GM12878 (cell line): ENCODE results near the gene PHOSPHO1. TPM values are rescaled to one million over a fixed set of nuclear protein-coding genes. Genes with fewer than 3 reads are reported as not detected.

Experiments
- ATAC-seq: fragments of 200-7000 bp; cut with Tn5 transposase; 3 replicates; pipeline ENCODE4 v1.9.1; 2020; ENCODE audit warnings: mild to moderate bottlenecking, moderate library complexity
- BruUV-seq: library from RNA; stranded (reverse); fragments of 400-500 nt; replicated peaks from 2 replicates; lab custom pipeline; 2021; lab: Mats Ljungman, UMichigan
- CTCF ChIA-PET: fragments of 300-600 bp; sonication (Branson Sonifier 250); formaldehyde crosslinking; extraction: SDS; loops from one replicate; lab custom pipeline; 2021; ENCODE audit warnings: inconsistent platforms; lab: Yijun Ruan, JAX
- POLR2A ChIA-PET: fragments of 350-600 bp; formaldehyde crosslinking; extraction: SDS; loops from one replicate; lab custom pipeline; 2021; ENCODE audit warnings: inconsistent platforms; lab: Charles Lee
- RAD21 ChIA-PET: fragments of 300-600 bp; sonication (Branson Sonifier 250); formaldehyde crosslinking; loops from one replicate; lab custom pipeline; 2023; ENCODE audit warnings: antibody characterized with exemption; ENCODE audit not compliant: unreplicated experiment; lab: Charles Lee
- SMC1A ChIA-PET: fragments of 300-600 bp; sonication (Branson Sonifier 250); formaldehyde crosslinking; loops from one replicate; lab custom pipeline; 2023; ENCODE audit not compliant: unreplicated experiment, uncharacterized antibody; lab: Charles Lee
- DNase-seq: peaks from one replicate; pipeline ENCODE4 v3.0.0-alpha.2; 2011; ENCODE audit warnings: low read depth, low spot score
- FAIRE-seq: peaks from 3 replicates; lab custom pipeline; 2011; peaks lifted over from hg19 to GRCh38; lab: Jason Lieb, UNC
- H2AFZ ChIP-seq: 2 replicates; pipeline ENCODE4 v1.6.0; 2011; ENCODE audit warnings: low read depth, low read length, control low read depth; ENCODE audit not compliant: control insufficient read depth
- H3K27ac ChIP-seq: 2 replicates; pipeline ENCODE4 v1.5.1; 2011; ENCODE audit warnings: control low read depth; ENCODE audit not compliant: control insufficient read depth, insufficient read depth
- H3K27me3 ChIP-seq, 2 experiments: replicated peaks in 1 of 2; 2 replicates each; pipeline versions ENCODE4 v1.6.0 to v1.6.1; 2011; ENCODE audit warnings: low read length in 1 of 2; ENCODE audit not compliant: control insufficient read depth in 2 of 2, insufficient read depth in 2 of 2
- H3K36me3 ChIP-seq, 2 experiments: 2 replicates each; pipeline ENCODE4 v1.5.1; 2011; ENCODE audit warnings: low read length in 1 of 2; ENCODE audit not compliant: control insufficient read depth in 2 of 2, insufficient read depth in 2 of 2
- H3K4me1 ChIP-seq: 2 replicates; pipeline ENCODE4 v1.6.1; 2011; ENCODE audit warnings: mild to moderate bottlenecking, low read length, moderate library complexity, mixed read lengths; ENCODE audit not compliant: control insufficient read depth, insufficient read depth
- H3K4me2 ChIP-seq: 2 replicates; pipeline ENCODE4 v1.6.0; 2011; ENCODE audit warnings: control low read depth; ENCODE audit not compliant: control insufficient read depth, insufficient read depth
- H3K4me3 ChIP-seq: fragments of 200-600 bp; sonication (generic); 2 replicates; pipeline ENCODE4 v1.5.1; 2016
- H3K79me2 ChIP-seq: 2 replicates; pipeline ENCODE4 v1.6.0; 2011; ENCODE audit warnings: low read length; ENCODE audit not compliant: control insufficient read depth, insufficient read depth
- H3K9ac ChIP-seq: 2 replicates; pipeline ENCODE4 v1.8.0; 2011; ENCODE audit warnings: low read length, control low read depth, mixed read lengths; ENCODE audit not compliant: control insufficient read depth, insufficient read depth
- H3K9me3 ChIP-seq: replicated peaks from 3 replicates; pipeline ENCODE4 v1.5.1; 2011; ENCODE audit warnings: mild to moderate bottlenecking, low read length; ENCODE audit not compliant: control insufficient read depth, insufficient read depth
- H4K20me1 ChIP-seq: 2 replicates; pipeline ENCODE4 v1.6.0; 2011; ENCODE audit not compliant: control insufficient read depth, insufficient read depth
- CBFB ChIP-seq: IDR thresholded peaks from 2 replicates; pipeline ENCODE4 v1.6.1; 2016; ENCODE audit warnings: antibody characterized with exemption, low read depth
- CBX3 ChIP-seq: fragments of 200-600 bp; sonication (generic); IDR thresholded peaks from 2 replicates; pipeline ENCODE4 v1.6.1; 2016; ENCODE audit warnings: low read depth, borderline replicate concordance
- CREM ChIP-seq: IDR thresholded peaks from 2 replicates; pipeline ENCODE4 v1.6.1; 2014; ENCODE audit warnings: antibody characterized with exemption, low read depth
- FOS ChIP-seq: IDR thresholded peaks from 3 replicates; pipeline ENCODE4 v1.6.1; 2011; ENCODE audit warnings: borderline replicate concordance; ENCODE audit not compliant: insufficient read length; ENCODE audit errors: extremely low read depth
- IKZF2 ChIP-seq, 2 experiments: fragments of 450-650 bp; IDR thresholded peaks; 2 replicates each; pipeline ENCODE4 v1.6.1; 2017; ENCODE audit warnings: mild to moderate bottlenecking in 2 of 2, moderate library complexity in 2 of 2
- JUNB ChIP-seq: IDR thresholded peaks from 2 replicates; pipeline ENCODE4 v1.6.1; 2016; ENCODE audit warnings: antibody characterized with exemption, mild to moderate bottlenecking
- MTA3 ChIP-seq: IDR thresholded peaks from 2 replicates; pipeline ENCODE4 v1.6.1; 2012; ENCODE audit warnings: low read length, inconsistent platforms, borderline replicate concordance
- MYB ChIP-seq: fragments of 150-350 bp; IDR thresholded peaks from 2 replicates; pipeline ENCODE4 v1.6.1; 2014; ENCODE audit warnings: mild to moderate bottlenecking, low read depth, low read length, borderline replicate concordance
- NFIC ChIP-seq: IDR thresholded peaks from 2 replicates; pipeline ENCODE4 v1.6.1; 2012; ENCODE audit warnings: low read depth, mild to moderate bottlenecking, inconsistent platforms, low read length, moderate library complexity
- NRF1 ChIP-seq: conservative IDR thresholded peaks from 2 replicates; pipeline ENCODE4 v1.6.1; 2011; ENCODE audit warnings: mild to moderate bottlenecking, low read depth, low read length, improper control_type of control experiment
- PAX8 ChIP-seq: fragments of 450-650 bp; IDR thresholded peaks from 2 replicates; pipeline ENCODE4 v1.6.1; 2017; ENCODE audit warnings: mild to moderate bottlenecking, moderate library complexity
- POLR2A ChIP-seq: IDR thresholded peaks from 2 replicates; pipeline ENCODE4 v1.6.1; 2011; ENCODE audit warnings: low read depth, mild to moderate bottlenecking, low read length
- RAD21 ChIP-seq: IDR thresholded peaks from 2 replicates; pipeline ENCODE4 v1.6.1; 2011; ENCODE audit warnings: mild to moderate bottlenecking, low read depth, low read length, moderate library complexity; ENCODE audit not compliant: insufficient read depth
- RFX5 ChIP-seq: IDR thresholded peaks from 2 replicates; pipeline ENCODE4 v1.6.1; 2011; ENCODE audit warnings: low read depth, low read length, improper control_type of control experiment
- SIN3A ChIP-seq: IDR thresholded peaks from 2 replicates; pipeline ENCODE4 v1.6.1; 2012; ENCODE audit warnings: low read depth, low read length, improper control_type of control experiment
- SIX5 ChIP-seq: IDR thresholded peaks from 2 replicates; pipeline ENCODE4 v1.6.1; 2011; ENCODE audit warnings: mild to moderate bottlenecking, low read depth, low read length, moderate library complexity; ENCODE audit not compliant: severe bottlenecking
- SREBF1 ChIP-seq: IDR thresholded peaks from 2 replicates; pipeline ENCODE4 v1.6.1; 2012; ENCODE audit warnings: mild to moderate bottlenecking, low read length
- SREBF2 ChIP-seq: IDR thresholded peaks from 2 replicates; pipeline ENCODE4 v1.6.1; 2012; ENCODE audit warnings: mild to moderate bottlenecking, low read length
- STAT1 ChIP-seq: fragments of 450-650 bp; conservative IDR thresholded peaks from 2 replicates; pipeline ENCODE4 v1.6.1; 2014; ENCODE audit warnings: antibody characterized with exemption, mild to moderate bottlenecking
- TAF1 ChIP-seq: IDR thresholded peaks from 2 replicates; pipeline ENCODE4 v1.6.1; 2011; ENCODE audit warnings: mild to moderate bottlenecking, low read depth, low read length, borderline replicate concordance
- YBX1 ChIP-seq: fragments of 450-650 bp; IDR thresholded peaks from 2 replicates; pipeline ENCODE4 v1.6.1; 2016; ENCODE audit warnings: antibody characterized with exemption
- ZBTB33 ChIP-seq: fragments of 450-650 bp; IDR thresholded peaks from 2 replicates; pipeline ENCODE4 v1.6.1; 2017; ENCODE audit warnings: mild to moderate bottlenecking
- ZNF274 ChIP-seq: IDR thresholded peaks from one replicate; pipeline ENCODE4 v1.8.0; 2011; ENCODE audit not compliant: insufficient read length, insufficient read depth
- ZNF384 ChIP-seq: IDR thresholded peaks from 2 replicates; pipeline ENCODE4 v1.6.1; 2012; ENCODE audit warnings: low read depth, mild to moderate bottlenecking, low read length, improper control_type of control experiment, borderline replicate concordance
- ZZZ3 ChIP-seq: IDR thresholded peaks from 2 replicates; pipeline ENCODE4 v1.6.1; 2011; ENCODE audit warnings: low read depth; ENCODE audit not compliant: control insufficient read depth, insufficient read length
- WGBS: methylation state at CpG from one replicate; pipeline ENCODE4 v1.1.6; 2016; ENCODE audit warnings: low lambda C conversion rate; ENCODE audit not compliant: insufficient replicate concordance, insufficient coverage; ENCODE audit errors: missing lambda C conversion rate; 5-methylcytosine and 5-hydroxymethylcytosine counted together
- in situ Hi-C: fragments of 300-500 bp; cut with MboI; formaldehyde crosslinking; loops from 9 replicates; pipeline ENCODE4 v1.14.3; 2018; ENCODE audit warnings: mixed read lengths
- intact Hi-C: fragments of 100-400 bp; cut with micrococcal nuclease; formaldehyde crosslinking; loops from one replicate; pipeline ENCODE4 v1.14.2; 2022; ENCODE audit not compliant: unreplicated experiment
- polyA plus RNA-seq, 11 experiments: library from polyadenylated mRNA; depleted of rRNA in 4 of 11; unstranded in 6 of 11; stranded (reverse) in 5 of 11; fragments of >200 nt; fragmentation: Nextera tagmentation in 4 of 11; fragmentation: Illumina TruSeq in 1 of 11; extraction: Ambion mirVana in 4 of 11; extraction: Trizol in 1 of 11; gene quantifications; 1 replicate in 1 of 11; 2 replicates in 10 of 11; pipeline versions ENCODE4 v1.2.1 to v1.2.3, GENCODE V29; 2011 to 2016; ENCODE audit warnings: inconsistent platforms in 2 of 11, missing spikeins in 2 of 11, low read depth in 1 of 11
- total RNA-seq, 4 experiments: library from RNA; depleted of rRNA in 3 of 4; stranded (reverse); fragments of >200 nt in 3 of 4; fragmentation: Illumina TruSeq in 1 of 4; extraction: Trizol in 1 of 4; gene quantifications; 2 replicates each; pipeline versions ENCODE4 v1.2.1 to v1.2.3, GENCODE V29; 2013 to 2021
- TF ChIP-seq, protein P1 (sequence below): fragments of 450-650 bp; IDR thresholded peaks from 2 replicates; pipeline ENCODE4 v1.6.1; 2017; ENCODE audit warnings: antibody characterized with exemption, mild to moderate bottlenecking, moderate library complexity

PHOSPHO1 gene
- total and polyA plus RNA-seq, 10 of the 15 experiments (the other 5 are each of a cell fraction or from before 2014, with no cell fraction given): 0.03 to 1.5 (median 0.16) TPM; not detected in 2

DNA sequence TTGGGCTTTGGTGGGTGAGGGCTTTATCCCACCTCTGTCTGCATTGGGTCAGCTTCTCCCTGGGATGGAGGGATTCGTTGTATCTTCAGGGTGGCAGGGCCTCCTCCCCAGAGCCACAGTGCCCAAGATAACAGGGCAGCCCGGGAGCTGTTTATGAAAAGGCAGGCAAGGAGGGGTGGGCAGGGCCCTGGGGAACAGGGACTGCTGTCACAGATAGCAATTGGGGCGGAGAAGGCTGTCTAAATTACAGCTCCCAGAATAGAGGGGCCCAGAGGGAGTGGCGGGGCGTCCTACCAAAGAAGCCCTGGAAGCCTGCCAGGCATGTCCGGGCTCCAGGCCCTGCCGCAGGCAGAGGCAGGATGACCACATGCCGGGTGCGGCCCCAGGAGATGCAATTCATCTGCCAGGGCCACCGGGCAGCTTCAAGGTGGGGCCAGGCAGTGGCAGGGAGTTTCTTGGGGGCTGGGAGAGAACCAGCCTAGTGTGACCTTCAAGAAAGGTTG lies 18.8 kb upstream of the PHOSPHO1 start:
- H4K20me1 ChIP-seq: no peaks in the 10 kb centered on the region
- SMC1A ChIA-PET: interaction anchor here (0.5 to 1.1 kb wide), 2 partner anchors 70 to 71 kb away, joined by 3 to 4 read pairs; no protein-coding TSS in a partner anchor

DNA sequence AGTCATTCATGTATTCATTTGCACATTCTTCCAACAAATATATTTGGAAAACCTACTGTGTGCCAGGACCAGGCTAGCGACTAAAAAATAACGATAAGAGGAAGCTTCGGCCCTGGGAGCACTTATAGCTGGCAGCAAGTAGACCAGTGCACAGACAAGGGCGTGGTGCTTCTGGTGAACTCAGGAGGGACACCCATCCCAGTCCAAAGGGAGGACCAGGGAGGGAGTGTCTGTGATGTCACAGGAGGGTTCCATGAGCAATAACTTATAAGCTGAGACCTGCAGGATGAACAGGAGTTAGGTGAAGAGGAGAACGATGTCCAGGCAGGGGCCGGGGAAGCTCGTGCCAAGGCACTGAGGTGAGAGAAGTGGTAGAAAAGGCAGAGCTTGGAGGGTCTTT lies 17.4 kb upstream of the PHOSPHO1 start:
- intact Hi-C loops: no loop called here
- Histone ChIP-seq H3K27me3 (peaks cover 2% of the 10 kb centered on the region in 2 experiments; a peak in 3 of 4 replicates), H3K4me3 (no peak overlapping the region), H3K27ac (no peak overlapping the region), H2AFZ (no peak overlapping the region), H3K9ac (no peak overlapping the region), H4K20me1 (no peaks in the 10 kb centered on the region), H3K79me2 (no peaks in the 10 kb centered on the region), H3K36me3 (no peaks in the 10 kb centered on the region), H3K4me2 (no peak overlapping the region), H3K4me1 (no peaks in the 10 kb centered on the region), H3K9me3 (no peaks in the 10 kb centered on the region)
- SMC1A ChIA-PET: no interaction called here
- DNase-seq (no peak), ATAC-seq (no peak), FAIRE-seq (no peak)
- RAD21 ChIA-PET: no interaction called here
- no TSS peak for BruUV-seq
- 58% methylated on average over 7 of the region's 7 CpGs for WGBS
- in situ Hi-C loops: no loop called here
- CTCF ChIA-PET: interaction anchor here (0.9 to 1.2 kb wide), 2 partner anchors 10 to 69 kb away, joined by 3 to 4 read pairs; no protein-coding TSS in a partner anchor
- POLR2A ChIA-PET: interaction anchor here (0.5 kb wide), 1 partner anchor 530 kb away, joined by 6 read pairs; no protein-coding TSS in a partner anchor
- TF ChIP-seq, protein P1, sequence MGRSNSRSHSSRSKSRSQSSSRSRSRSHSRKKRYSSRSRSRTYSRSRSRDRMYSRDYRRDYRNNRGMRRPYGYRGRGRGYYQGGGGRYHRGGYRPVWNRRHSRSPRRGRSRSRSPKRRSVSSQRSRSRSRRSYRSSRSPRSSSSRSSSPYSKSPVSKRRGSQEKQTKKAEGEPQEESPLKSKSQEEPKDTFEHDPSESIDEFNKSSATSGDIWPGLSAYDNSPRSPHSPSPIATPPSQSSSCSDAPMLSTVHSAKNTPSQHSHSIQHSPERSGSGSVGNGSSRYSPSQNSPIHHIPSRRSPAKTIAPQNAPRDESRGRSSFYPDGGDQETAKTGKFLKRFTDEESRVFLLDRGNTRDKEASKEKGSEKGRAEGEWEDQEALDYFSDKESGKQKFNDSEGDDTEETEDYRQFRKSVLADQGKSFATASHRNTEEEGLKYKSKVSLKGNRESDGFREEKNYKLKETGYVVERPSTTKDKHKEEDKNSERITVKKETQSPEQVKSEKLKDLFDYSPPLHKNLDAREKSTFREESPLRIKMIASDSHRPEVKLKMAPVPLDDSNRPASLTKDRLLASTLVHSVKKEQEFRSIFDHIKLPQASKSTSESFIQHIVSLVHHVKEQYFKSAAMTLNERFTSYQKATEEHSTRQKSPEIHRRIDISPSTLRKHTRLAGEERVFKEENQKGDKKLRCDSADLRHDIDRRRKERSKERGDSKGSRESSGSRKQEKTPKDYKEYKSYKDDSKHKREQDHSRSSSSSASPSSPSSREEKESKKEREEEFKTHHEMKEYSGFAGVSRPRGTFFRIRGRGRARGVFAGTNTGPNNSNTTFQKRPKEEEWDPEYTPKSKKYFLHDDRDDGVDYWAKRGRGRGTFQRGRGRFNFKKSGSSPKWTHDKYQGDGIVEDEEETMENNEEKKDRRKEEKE: no peak
- no peak for TF ChIP-seq POLR2A
- TF ChIP-seq YBX1: no peak
- no peak for TF ChIP-seq MTA3
- TF ChIP-seq ZBTB33: no peak
- no peak for TF ChIP-seq PAX8
- no peak for TF ChIP-seq TAF1

More for the DNA sequence above, 18.8 kb upstream of the PHOSPHO1 start:
- no peak for DNase-seq
- Histone ChIP-seq H3K4me2 (no peak overlapping the region), H3K4me1 (no peaks in the 10 kb centered on the region), H3K36me3 (no peaks in the 10 kb centered on the region), H3K27ac (no peak overlapping the region), H3K4me3 (no peak overlapping the region), H3K9ac (no peak overlapping the region), H3K9me3 (no peaks in the 10 kb centered on the region), H3K27me3 (peaks cover 2% of the 10 kb centered on the region in 2 experiments; a peak in 3 of 4 replicates), H2AFZ (no peak overlapping the region), H3K79me2 (no peaks in the 10 kb centered on the region)
- intact Hi-C loops: no loop called here
- FAIRE-seq: no peak
- ATAC-seq: peak; percentile 21; the same call in 2 of the 3 replicates
- POLR2A ChIA-PET: no interaction called here
- CTCF ChIA-PET: no interaction called here
- RAD21 ChIA-PET: no interaction called here
- BruUV-seq: no TSS peak
- in situ Hi-C loops: no loop called here
- TF ChIP-seq CREM (no peak), ZNF274 (no peak), NFIC (no peak), STAT1 (no peak), ZNF384 (no peak), CBX3 (no peak), JUNB (no peak), SIN3A (no peak), SREBF2 (no peak), SIX5 (no peak), NRF1 (no peak), FOS (no peak), RFX5 (no peak), SREBF1 (no peak), CBFB (no peak), ZZZ3 (no peak), RAD21 (no peak), MYB (no peak), IKZF2 (IDR thresholded peaks at IDR 0.05) (no peak)
- under 1% methylated on average over 10 of the region's 10 CpGs for WGBS
